ENCODE measurements around the gene KDM6A.
"Not testable (repeated sequence)": the region's sequence is repeated elsewhere in the genome, so short reads cannot be mapped to it uniquely, and the experiment has no call there.

KDM6A gene

GRCh38 chrX:44945736-44946135 is 72.7 kb downstream of the KDM6A start:
- H3K4me3 ChIP-seq (ENCODE audit: insufficient read depth, low read depth, low read length), result no peak overlapping the region
- no peaks in the 10 kb centered on the region for H3K9me3 ChIP-seq (ENCODE audit: control insufficient read depth, low read length)
- 73 to 87% methylated on average over 3 of the region's 4 CpGs for WGBS, 2 experiments
- H3K36me3 ChIP-seq (ENCODE audit: control insufficient read depth, insufficient read depth, low read length), result no peaks in the 10 kb centered on the region
- H3K27me3 ChIP-seq (ENCODE audit: control insufficient read depth, insufficient read depth, low read length, poor library complexity, severe bottlenecking), result no peaks in the 10 kb centered on the region
- no peaks in the 10 kb centered on the region for H3K4me1 ChIP-seq (ENCODE audit: control insufficient read depth, insufficient read depth, low read length)
- no peak overlapping the region for H3K27ac ChIP-seq (ENCODE audit: insufficient read depth, low read depth, low read length, poor library complexity, severe bottlenecking)

- Histone ChIP-seq H3K4me1 (ENCODE audit: control insufficient read depth, insufficient read depth, low read length) (no peaks in the 10 kb centered on the region), H3K27ac (ENCODE audit: insufficient read depth, low read depth, low read length, poor library complexity, severe bottlenecking) (no peak overlapping the region), H3K9me3 (ENCODE audit: control insufficient read depth, low read length) (no peaks in the 10 kb centered on the region), H3K27me3 (ENCODE audit: control insufficient read depth, insufficient read depth, low read length, poor library complexity, severe bottlenecking) (no peaks in the 10 kb centered on the region), H3K36me3 (ENCODE audit: control insufficient read depth, insufficient read depth, low read length) (no peaks in the 10 kb centered on the region), H3K4me3 (ENCODE audit: insufficient read depth, low read depth, low read length) (no peak overlapping the region)
- 100% methylated on average over 2 of the region's 4 CpGs for WGBS, 2 experiments
These were observed 73.8 kb downstream of the KDM6A start for GRCh38 chrX:44946771-44947170.

- 61 to 76% methylated on average over 2 to 4 of the region's 4 CpGs for WGBS, 2 experiments
- Histone ChIP-seq H3K9me3 (ENCODE audit: control insufficient read depth, low read length) (no peaks in the 10 kb centered on the region), H3K4me1 (ENCODE audit: control insufficient read depth, insufficient read depth, low read length) (no peaks in the 10 kb centered on the region), H3K4me3 (ENCODE audit: insufficient read depth, low read depth, low read length) (no peak overlapping the region), H3K27ac (ENCODE audit: insufficient read depth, low read depth, low read length, poor library complexity, severe bottlenecking) (no peak overlapping the region), H3K36me3 (ENCODE audit: control insufficient read depth, insufficient read depth, low read length) (no peaks in the 10 kb centered on the region), H3K27me3 (ENCODE audit: control insufficient read depth, insufficient read depth, low read length, poor library complexity, severe bottlenecking) (no peaks in the 10 kb centered on the region)
These were observed 75.0 kb downstream of the KDM6A start for GRCh38 chrX:44947995-44948394.

GRCh38 chrX:44948406-44948805 is 75.4 kb downstream of the KDM6A start:
- H3K27me3 ChIP-seq (ENCODE audit: control insufficient read depth, insufficient read depth, low read length, poor library complexity, severe bottlenecking), result no peaks in the 10 kb centered on the region
- 97 to 100% methylated on average over 2 of the region's 2 CpGs for WGBS, 2 experiments
- H3K27ac ChIP-seq (ENCODE audit: insufficient read depth, low read depth, low read length, poor library complexity, severe bottlenecking), result no peak overlapping the region
- H3K36me3 ChIP-seq (ENCODE audit: control insufficient read depth, insufficient read depth, low read length), result no peaks in the 10 kb centered on the region
- no peak overlapping the region for H3K4me3 ChIP-seq (ENCODE audit: insufficient read depth, low read depth, low read length)
- no peaks in the 10 kb centered on the region for H3K9me3 ChIP-seq (ENCODE audit: control insufficient read depth, low read length)
- no peaks in the 10 kb centered on the region for H3K4me1 ChIP-seq (ENCODE audit: control insufficient read depth, insufficient read depth, low read length)

- 87% methylated on average over 7 to 8 of the region's 8 CpGs for WGBS, 2 experiments
These were observed 76.1 kb downstream of the KDM6A start for GRCh38 chrX:44949125-44949524.

DNA sequence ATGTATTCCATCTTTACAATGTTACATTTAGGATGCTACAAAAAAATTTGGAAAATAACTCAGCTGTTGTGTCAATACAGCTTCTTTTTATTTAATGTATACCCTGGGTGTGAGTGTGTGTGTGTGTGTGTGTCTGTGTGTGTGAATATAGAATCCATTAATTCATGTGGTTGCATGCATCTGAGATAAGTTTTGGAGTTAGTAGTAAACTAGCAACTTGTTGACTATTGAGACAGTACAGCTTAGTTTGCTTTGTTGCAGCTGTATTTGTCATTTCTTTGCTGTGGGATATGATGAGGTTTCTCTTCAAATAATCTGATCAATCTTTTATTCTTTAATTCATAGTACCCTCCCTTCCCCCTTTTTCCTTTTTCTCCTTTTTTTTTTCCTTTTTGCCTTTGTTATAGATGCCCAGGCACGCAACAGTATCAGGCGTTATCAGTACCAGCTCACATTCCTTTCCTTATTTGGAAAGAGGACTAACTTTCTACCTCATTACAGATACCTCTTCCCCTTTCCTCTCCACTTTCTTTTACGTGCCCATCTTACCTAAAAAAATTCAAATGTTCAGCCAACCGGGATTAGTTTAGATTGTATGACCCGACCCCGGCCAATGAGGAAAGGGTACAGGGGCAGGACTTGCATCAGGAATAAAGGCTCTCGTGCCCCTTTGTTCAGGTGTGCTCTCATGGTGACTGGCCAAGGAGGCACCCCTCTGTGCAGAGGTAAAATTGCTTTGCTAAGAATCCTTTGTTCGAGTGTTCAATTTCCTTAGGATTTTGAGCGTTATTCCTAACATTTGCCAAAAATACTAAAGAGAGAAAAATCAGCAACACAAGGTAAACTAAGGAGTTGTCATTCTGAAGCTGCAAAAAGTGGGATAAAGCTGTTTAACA is 77.7 kb downstream of the KDM6A start:
- not testable (repeated sequence) for H3K4me3 ChIP-seq (ENCODE audit: insufficient read depth, low read depth, low read length); H3K27ac ChIP-seq (ENCODE audit: insufficient read depth, low read depth, low read length, poor library complexity, severe bottlenecking); H3K27me3 ChIP-seq (ENCODE audit: control insufficient read depth, insufficient read depth, low read length, poor library complexity, severe bottlenecking)

More at GRCh38 chrX:44949125-44949524, 76.1 kb downstream of the KDM6A start:
- Histone ChIP-seq H3K4me1 (ENCODE audit: control insufficient read depth, insufficient read depth, low read length) (no peaks in the 10 kb centered on the region), H3K4me3 (ENCODE audit: insufficient read depth, low read depth, low read length) (no peak overlapping the region), H3K9me3 (ENCODE audit: control insufficient read depth, low read length) (no peaks in the 10 kb centered on the region), H3K36me3 (ENCODE audit: control insufficient read depth, insufficient read depth, low read length) (no peaks in the 10 kb centered on the region), H3K27me3 (ENCODE audit: control insufficient read depth, insufficient read depth, low read length, poor library complexity, severe bottlenecking) (no peaks in the 10 kb centered on the region), H3K27ac (ENCODE audit: insufficient read depth, low read depth, low read length, poor library complexity, severe bottlenecking) (no peak overlapping the region)

GRCh38 chrX:44951572-44952067 is 78.6 kb downstream of the KDM6A start:
- Histone ChIP-seq H3K27ac (ENCODE audit: insufficient read depth, low read depth, low read length, poor library complexity, severe bottlenecking) (no peak overlapping the region), H3K4me3 (ENCODE audit: insufficient read depth, low read depth, low read length) (no peak overlapping the region)

More for the DNA sequence above, 77.7 kb downstream of the KDM6A start:
- WGBS, 2 experiments, result 9 to 10% methylated on average over 5 to 9 of the region's 9 CpGs
- H3K36me3 ChIP-seq (ENCODE audit: control insufficient read depth, insufficient read depth, low read length); H3K4me1 ChIP-seq (ENCODE audit: control insufficient read depth, insufficient read depth, low read length); H3K9me3 ChIP-seq (ENCODE audit: control insufficient read depth, low read length): not testable (repeated sequence)

DNA sequence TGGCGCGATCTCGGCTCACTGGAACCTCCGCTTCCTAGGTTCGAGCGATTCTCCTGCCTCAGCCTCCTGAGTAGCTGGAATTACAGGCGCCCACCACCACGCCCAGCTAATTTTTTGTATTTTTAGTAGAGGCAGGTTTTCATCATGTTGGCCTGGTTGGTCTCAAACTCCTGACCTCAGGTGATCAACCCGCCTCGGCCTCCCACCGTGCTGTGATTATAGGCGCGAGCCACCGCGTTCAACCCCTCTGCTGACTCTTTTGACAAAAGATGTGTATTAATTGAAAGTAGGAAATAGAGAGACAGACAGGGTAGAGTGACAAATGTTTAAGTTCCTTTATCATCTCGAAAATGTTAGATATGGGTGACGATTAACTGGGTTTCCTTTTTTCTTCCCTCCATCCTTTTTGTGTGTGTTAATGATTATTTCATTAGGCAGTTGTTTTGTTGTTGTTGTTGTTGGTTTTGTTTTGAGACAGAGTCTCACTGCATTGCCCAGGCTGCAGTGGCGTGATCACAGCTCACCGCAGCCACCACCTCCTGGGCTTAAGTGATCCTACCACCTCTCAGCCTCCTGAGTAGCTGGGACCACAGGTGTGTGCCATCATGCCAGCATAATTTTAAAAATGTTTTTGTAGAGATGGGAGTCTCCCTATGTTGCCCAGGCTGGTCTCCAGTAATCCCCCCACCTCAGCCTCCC is 79.5 kb downstream of the KDM6A start:
- Histone ChIP-seq H3K4me3 (ENCODE audit: insufficient read depth, low read depth, low read length) (no peak overlapping the region), H3K4me1 (ENCODE audit: control insufficient read depth, insufficient read depth, low read length) (no peaks in the 10 kb centered on the region), H3K27me3 (ENCODE audit: control insufficient read depth, insufficient read depth, low read length, poor library complexity, severe bottlenecking) (no peaks in the 10 kb centered on the region), H3K27ac (ENCODE audit: insufficient read depth, low read depth, low read length, poor library complexity, severe bottlenecking) (no peak overlapping the region), H3K9me3 (ENCODE audit: control insufficient read depth, low read length) (no peaks in the 10 kb centered on the region), H3K36me3 (ENCODE audit: control insufficient read depth, insufficient read depth, low read length) (no peaks in the 10 kb centered on the region)
- 86 to 89% methylated on average over 19 of the region's 19 CpGs for WGBS, 2 experiments

More at GRCh38 chrX:44951572-44952067, 78.6 kb downstream of the KDM6A start:
- no peaks in the 10 kb centered on the region for H3K27me3 ChIP-seq (ENCODE audit: control insufficient read depth, insufficient read depth, low read length, poor library complexity, severe bottlenecking)
- no peaks in the 10 kb centered on the region for H3K36me3 ChIP-seq (ENCODE audit: control insufficient read depth, insufficient read depth, low read length)
- WGBS, 2 experiments, result 28 to 32% methylated on average over 2 of the region's 2 CpGs
- no peaks in the 10 kb centered on the region for H3K4me1 ChIP-seq (ENCODE audit: control insufficient read depth, insufficient read depth, low read length)
- H3K9me3 ChIP-seq (ENCODE audit: control insufficient read depth, low read length), result no peaks in the 10 kb centered on the region

GRCh38 chrX:44953734-44954502 is 80.9 kb downstream of the KDM6A start:
- 69 to 83% methylated on average over 7 to 11 of the region's 11 CpGs for WGBS, 2 experiments
- Histone ChIP-seq H3K9me3 (ENCODE audit: control insufficient read depth, low read length) (no peaks in the 10 kb centered on the region), H3K36me3 (ENCODE audit: control insufficient read depth, insufficient read depth, low read length) (no peaks in the 10 kb centered on the region), H3K4me3 (ENCODE audit: insufficient read depth, low read depth, low read length) (no peak overlapping the region), H3K27me3 (ENCODE audit: control insufficient read depth, insufficient read depth, low read length, poor library complexity, severe bottlenecking) (no peaks in the 10 kb centered on the region), H3K4me1 (ENCODE audit: control insufficient read depth, insufficient read depth, low read length) (no peaks in the 10 kb centered on the region), H3K27ac (ENCODE audit: insufficient read depth, low read depth, low read length, poor library complexity, severe bottlenecking) (no peak overlapping the region)
